Endothelial cell of umbilical vein (primary cell): ENCODE measurements around the gene GGA3. TPM values are rescaled to one million over a fixed set of nuclear protein-coding genes. Genes with fewer than 3 reads are reported as not detected.

Source experiments
- BruUV-seq: library from RNA; stranded (reverse); fragments of 400-500 nt; replicated peaks from 2 replicates; lab custom pipeline; 2021; lab: Mats Ljungman, UMichigan
- CTCF ChIA-PET: fragments of 300-600, 350-600 bp; sonication (Branson Sonifier 250); formaldehyde crosslinking; loops from one replicate; lab custom pipeline; 2021; ENCODE audit warnings: antibody characterized with exemption, inconsistent platforms; lab: Charles Lee
- POLR2A ChIA-PET: fragments of 300-600, 350-600 bp; sonication (Branson Sonifier 250); formaldehyde crosslinking; loops from one replicate; lab custom pipeline; 2021; ENCODE audit warnings: antibody characterized with exemption, inconsistent platforms; lab: Charles Lee
- DNase-seq: peaks from one replicate; pipeline ENCODE4 v3.0.0-alpha.2; 2011; ENCODE audit warnings: low read depth, low spot score
- FAIRE-seq: peaks from 2 replicates; lab custom pipeline; 2011; peaks lifted over from hg19 to GRCh38; lab: Jason Lieb, UNC
- H2AFZ ChIP-seq: 2 replicates; pipeline ENCODE4 v1.6.0; 2012; ENCODE audit warnings: low read depth, low read length, control low read depth, inconsistent platforms
- H3K27ac ChIP-seq: 2 replicates; pipeline ENCODE4 v1.5.1; 2011; ENCODE audit warnings: low read depth, mild to moderate bottlenecking, control low read depth, low read length, moderate library complexity; ENCODE audit not compliant: insufficient read depth
- H3K27me3 ChIP-seq, 2 experiments: 2 replicates each; pipeline versions ENCODE4 v1.6.0 to v1.6.1; 2011; ENCODE audit warnings: low read length in 2 of 2, mixed read lengths in 1 of 2; ENCODE audit not compliant: control insufficient read depth in 2 of 2, insufficient read depth in 2 of 2
- H3K36me3 ChIP-seq, 2 experiments: 2 replicates in 1 of 2; 3 replicates in 1 of 2; pipeline ENCODE4 v1.5.1; 2011; ENCODE audit warnings: low read length in 2 of 2, mild to moderate bottlenecking in 1 of 2, moderate library complexity in 1 of 2; ENCODE audit not compliant: control insufficient read depth in 2 of 2, insufficient read depth in 2 of 2; ENCODE audit errors: extremely low read depth in 1 of 2
- H3K4me1 ChIP-seq: 3 replicates; pipeline ENCODE4 v1.5.1; 2011; ENCODE audit warnings: mild to moderate bottlenecking, low read length; ENCODE audit not compliant: control insufficient read depth, insufficient read depth; ENCODE audit errors: extremely low read depth
- H3K4me2 ChIP-seq: 2 replicates; pipeline ENCODE4 v1.6.1; 2011; ENCODE audit warnings: low read length, control low read depth, mixed read lengths; ENCODE audit not compliant: insufficient read depth
- H3K4me3 ChIP-seq, 3 experiments: fragments of 200-600 bp in 1 of 3; sonication (generic), shearing (Covaris generic) in 1 of 3; replicated peaks in 1 of 3; 2 replicates each; pipeline ENCODE4 v1.5.1; 2011 to 2016; ENCODE audit warnings: control low read depth in 3 of 3, low read length in 3 of 3, mild to moderate bottlenecking in 2 of 3, inconsistent platforms in 1 of 3, low read depth in 1 of 3, moderate library complexity in 1 of 3; ENCODE audit not compliant: insufficient read depth in 1 of 3
- H3K79me2 ChIP-seq: 2 replicates; pipeline ENCODE4 v1.6.0; 2012; ENCODE audit warnings: low read length, inconsistent platforms; ENCODE audit not compliant: control insufficient read depth, insufficient read depth
- H3K9ac ChIP-seq: replicated peaks from 2 replicates; pipeline ENCODE3; 2011; ENCODE audit warnings: low read length, control low read depth; ENCODE audit not compliant: insufficient read depth; ENCODE audit errors: extremely low read depth
- H3K9me1 ChIP-seq: replicated peaks from 3 replicates; pipeline ENCODE4 v1.6.0; 2011; ENCODE audit warnings: mild to moderate bottlenecking, low read length; ENCODE audit not compliant: control insufficient read depth, insufficient read depth; ENCODE audit errors: extremely low read depth
- H3K9me3 ChIP-seq: replicated peaks from 2 replicates; pipeline ENCODE4 v1.5.1; 2012; ENCODE audit warnings: low read length, inconsistent platforms; ENCODE audit not compliant: control insufficient read depth, insufficient read depth
- H4K20me1 ChIP-seq: replicated peaks from 2 replicates; pipeline ENCODE3; 2011; ENCODE audit warnings: mild to moderate bottlenecking, low read length; ENCODE audit not compliant: control insufficient read depth, insufficient read depth; ENCODE audit errors: extremely low read depth
- EZH2 ChIP-seq: IDR thresholded peaks from 2 replicates; pipeline ENCODE4 v1.6.1; 2012; ENCODE audit warnings: borderline replicate concordance, low read depth, mild to moderate bottlenecking, moderate library complexity, low read length, inconsistent platforms; ENCODE audit not compliant: severe bottlenecking
- FOS ChIP-seq: IDR thresholded peaks from 2 replicates; pipeline ENCODE4 v1.6.1; 2011; ENCODE audit warnings: mild to moderate bottlenecking, low read length, moderate library complexity, borderline replicate concordance; ENCODE audit not compliant: insufficient read depth
- GATA2 ChIP-seq: IDR thresholded peaks from 2 replicates; pipeline ENCODE4 v1.7.0; 2011; ENCODE audit warnings: low read depth, mild to moderate bottlenecking, moderate library complexity, mixed read lengths, low read length; ENCODE audit not compliant: insufficient read length, insufficient read depth
- JUN ChIP-seq: IDR thresholded peaks from 2 replicates; pipeline ENCODE4 v1.6.1; 2011; ENCODE audit warnings: borderline replicate concordance, low read depth; ENCODE audit not compliant: insufficient read length, insufficient read depth
- MYC ChIP-seq: IDR thresholded peaks from one replicate; pipeline ENCODE4 v1.6.1; 2011; ENCODE audit warnings: mild to moderate bottlenecking, low read depth, low read length
- POLR2A ChIP-seq: IDR thresholded peaks from 2 replicates; pipeline ENCODE4 v1.6.1; 2012; ENCODE audit warnings: low read depth, mild to moderate bottlenecking, control low read depth, low read length
- POLR2AphosphoS5 ChIP-seq: IDR thresholded peaks from 2 replicates; pipeline ENCODE4 v1.6.1; 2012; ENCODE audit warnings: low read depth, mild to moderate bottlenecking, control low read depth, low read length, moderate library complexity; ENCODE audit not compliant: insufficient read depth
- dilution Hi-C: fragments of 300-500 bp; cut with MboI; formaldehyde crosslinking; loops from one replicate; pipeline ENCODE4 v1.15.0; 2019; ENCODE audit warnings: low sequenced_read_pairs; ENCODE audit not compliant: extremely low pct_ligation_motif_present
- intact Hi-C: fragments of 100-400 bp; cut with micrococcal nuclease; formaldehyde crosslinking; loops from one replicate; pipeline ENCODE4 v1.10.0; 2022
- polyA plus RNA-seq, 4 experiments: library from polyadenylated mRNA; depleted of rRNA in 3 of 4; stranded (reverse) in 3 of 4; unstranded in 1 of 4; fragments of >200 nt; gene quantifications; 2 replicates each; pipeline versions ENCODE4 v1.2.1 to v1.2.3, GENCODE V29; 2011 to 2012; ENCODE audit warnings: missing spikeins in 1 of 4
- total RNA-seq: library from RNA; stranded (reverse); gene quantifications from 2 replicates; pipeline ENCODE4 v1.2.3, GENCODE V29; 2021
- TF ChIP-seq, protein P1 (sequence below): IDR thresholded peaks from 2 replicates; pipeline ENCODE4 v1.6.1; 2011; ENCODE audit not compliant: insufficient read depth, insufficient read length
- TF ChIP-seq, protein P2 (sequence below), 2 donors: IDR thresholded peaks; 1 replicate in 1 of 2; 2 replicates in 1 of 2; pipeline ENCODE4 v1.5.1; 2011; ENCODE audit warnings: low read length in 2 of 2, mild to moderate bottlenecking in 2 of 2, moderate library complexity in 2 of 2, control low read depth in 1 of 2, inconsistent platforms in 1 of 2, low read depth in 1 of 2; ENCODE audit not compliant: insufficient read depth in 1 of 2; ENCODE audit errors: extremely low read depth in 1 of 2

The GGA3 gene
- total and polyA plus RNA-seq, 2 donors (not counting 3 experiments of a cell fraction or from before 2014, with no cell fraction given) = 41.2 to 62.9 TPM

DNA sequence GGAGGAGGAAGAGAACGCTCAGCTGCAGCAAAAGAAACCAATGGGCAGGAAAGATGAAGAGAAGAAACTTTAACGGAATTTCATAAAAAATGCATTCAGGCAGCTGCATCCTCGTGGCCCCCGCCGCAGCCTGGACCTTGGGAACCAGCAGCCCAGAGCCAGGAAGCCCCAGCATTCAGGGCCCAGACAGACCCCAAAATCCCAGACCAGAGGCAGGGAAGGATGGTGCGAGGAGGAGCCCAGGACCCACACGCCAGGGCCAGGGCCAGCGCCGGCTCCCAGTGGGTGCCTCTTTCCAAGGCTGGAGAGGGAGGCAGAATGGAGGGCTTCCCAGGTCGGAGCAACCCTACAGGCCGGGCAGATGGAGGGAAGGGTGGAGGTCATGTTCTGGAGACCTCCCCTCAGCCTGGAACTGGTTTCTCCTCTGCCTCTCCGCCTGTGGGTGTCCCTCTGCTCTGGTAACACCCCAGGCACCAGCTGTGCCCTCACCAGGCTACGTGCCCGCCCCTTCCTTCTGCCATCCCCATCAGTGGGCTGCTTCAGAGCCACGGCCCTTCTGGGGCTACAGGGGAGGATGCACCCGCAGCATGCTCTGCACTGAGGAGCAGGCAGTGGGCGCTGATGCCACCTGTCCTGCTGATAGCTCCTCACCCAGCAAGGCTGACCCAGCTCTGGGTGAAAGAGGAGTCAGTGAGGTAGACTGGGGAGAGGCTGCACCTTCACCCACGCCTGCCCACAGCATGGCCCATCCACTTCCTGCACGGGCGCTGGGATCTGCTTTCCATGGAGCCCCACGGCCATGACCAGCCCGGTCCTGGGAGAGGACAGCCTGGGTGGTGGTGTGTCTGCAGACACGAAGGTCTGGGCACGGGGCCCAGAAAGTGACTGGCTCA lies 10.8 kb upstream of the GGA3 start:
- Histone ChIP-seq H3K36me3 (no peaks in the 10 kb centered on the region), H3K4me2 (peak overlapping the region; percentile 71), H3K9me3 (no peaks in the 10 kb centered on the region), H3K79me2 (no peaks in the 10 kb centered on the region), H3K4me3 (peak overlapping the region; percentile 57 to 89 (median 61)), H3K9me1 (no peaks in the 10 kb centered on the region), H3K4me1 (peaks cover 24% of the 10 kb centered on the region), H3K9ac (no peak overlapping the region), H3K27ac (no peak overlapping the region), H3K27me3 (no peaks in the 10 kb centered on the region), H2AFZ (no peak overlapping the region), H4K20me1 (no peaks in the 10 kb centered on the region)
- CTCF ChIA-PET = interaction anchor here (1.2 to 4.1 kb wide), 12 partner anchors 9 to 158 kb away, joined by 3 to 91 read pairs (median 13); partner anchors contain the start of genes GGA3 and MRPS7
- FAIRE-seq (no peak), DNase-seq (no peak)
- POLR2A ChIA-PET = no interaction called here
- BruUV-seq = no TSS peak
- TF ChIP-seq GATA2 (no peak), POLR2A (no peak), MYC (no peak), EZH2 (no peak), JUN (no peak), POLR2AphosphoS5 (no peak), FOS (no peak)
- TF ChIP-seq, protein P1, sequence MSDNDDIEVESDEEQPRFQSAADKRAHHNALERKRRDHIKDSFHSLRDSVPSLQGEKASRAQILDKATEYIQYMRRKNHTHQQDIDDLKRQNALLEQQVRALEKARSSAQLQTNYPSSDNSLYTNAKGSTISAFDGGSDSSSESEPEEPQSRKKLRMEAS = no peak
- TF ChIP-seq, protein P2, sequence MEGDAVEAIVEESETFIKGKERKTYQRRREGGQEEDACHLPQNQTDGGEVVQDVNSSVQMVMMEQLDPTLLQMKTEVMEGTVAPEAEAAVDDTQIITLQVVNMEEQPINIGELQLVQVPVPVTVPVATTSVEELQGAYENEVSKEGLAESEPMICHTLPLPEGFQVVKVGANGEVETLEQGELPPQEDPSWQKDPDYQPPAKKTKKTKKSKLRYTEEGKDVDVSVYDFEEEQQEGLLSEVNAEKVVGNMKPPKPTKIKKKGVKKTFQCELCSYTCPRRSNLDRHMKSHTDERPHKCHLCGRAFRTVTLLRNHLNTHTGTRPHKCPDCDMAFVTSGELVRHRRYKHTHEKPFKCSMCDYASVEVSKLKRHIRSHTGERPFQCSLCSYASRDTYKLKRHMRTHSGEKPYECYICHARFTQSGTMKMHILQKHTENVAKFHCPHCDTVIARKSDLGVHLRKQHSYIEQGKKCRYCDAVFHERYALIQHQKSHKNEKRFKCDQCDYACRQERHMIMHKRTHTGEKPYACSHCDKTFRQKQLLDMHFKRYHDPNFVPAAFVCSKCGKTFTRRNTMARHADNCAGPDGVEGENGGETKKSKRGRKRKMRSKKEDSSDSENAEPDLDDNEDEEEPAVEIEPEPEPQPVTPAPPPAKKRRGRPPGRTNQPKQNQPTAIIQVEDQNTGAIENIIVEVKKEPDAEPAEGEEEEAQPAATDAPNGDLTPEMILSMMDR (IDR thresholded peaks at IDR 0.05; ENCODE audit: extremely low read depth in 1 of 2, insufficient read depth in 1 of 2, low read depth in 1 of 2, low read length in 2 of 2) = no peak
- dilution Hi-C loops = no loop called here
- intact Hi-C loops = loop anchor here (1.0 to 2.0 kb wide), 4 partner anchors 17 to 140 kb away; partner anchors contain the start of genes GRB2 and SLC25A19
